Measurements from ENCODE around the gene FADS2. TPM values are rescaled to one million over a fixed set of nuclear protein-coding genes. Genes with fewer than 3 reads are reported as not detected.

Gene FADS2
- total and polyA plus RNA-seq, 9 of the 15 experiments (the other 6 are each of a cell fraction or from before 2014, with no cell fraction given) = 2.9 to 42.8 (median 16.2) TPM

- TF ChIP-seq ZNF395 (CRISPR knock-in tag; IDR thresholded peaks at IDR 0.05) = peak; percentile 90
- peak; percentile 75 for TF ChIP-seq CBFA2T2 (conservative IDR thresholded peaks at IDR 0.05)
- TF ChIP-seq KDM1A (IDR thresholded peaks at IDR 0.05) = no peak; a peak in 1 of 4 replicates
- peak; percentile 99 for TF ChIP-seq NFRKB (IDR thresholded peaks at IDR 0.05; ENCODE audit: low read depth)
- peak; percentile 57 for TF ChIP-seq NFIC (IDR thresholded peaks at IDR 0.05)
- TF ChIP-seq CBFA2T3 (IDR thresholded peaks at IDR 0.05) = peak; percentile 89
- TF ChIP-seq ESRRB (CRISPR knock-in tag; IDR thresholded peaks at IDR 0.05; ENCODE audit: borderline replicate concordance) = 0 out of 2 replicates have a peak, but pooled peaks have one; percentile 54
- TF ChIP-seq GTF2F1 (IDR thresholded peaks at IDR 0.05; ENCODE audit: low read depth, low read length) = peak; percentile 72; the same call in 1 of the 2 replicates
- no peak for TF ChIP-seq ZBTB43 (CRISPR knock-in tag; IDR thresholded peaks at IDR 0.05)
- peak; percentile 63; the same call in 1 of the 2 replicates for TF ChIP-seq STAT5A (IDR thresholded peaks at IDR 0.05; ENCODE audit: borderline replicate concordance, low read length)
- TF ChIP-seq ESRRA (IDR thresholded peaks at IDR 0.05; ENCODE audit: borderline replicate concordance, low read depth) = no peak; the same call in 1 of the 2 replicates
- peak; percentile 79 for TF ChIP-seq RBFOX2 (IDR thresholded peaks at IDR 0.05; ENCODE audit: low read depth, low read length)
- no peak for TF ChIP-seq RFX5 (IDR thresholded peaks at IDR 0.05; ENCODE audit: low read depth, low read length)
- peak in 2 of 3 experiments; percentile 54 to 82 for TF ChIP-seq YY1 (IDR thresholded peaks at IDR 0.05; ENCODE audit: borderline replicate concordance in 1 of 3, control insufficient read depth in 1 of 3, extremely low read depth in 1 of 3, insufficient read depth in 3 of 3, insufficient read length in 1 of 3, insufficient replicate concordance in 2 of 3, low read depth in 1 of 3, low read length in 2 of 3)
- peak; percentile 31; the same call in 1 of the 2 replicates for TF ChIP-seq CTBP1 (IDR thresholded peaks at IDR 0.05; ENCODE audit: borderline replicate concordance)
- TF ChIP-seq MAZ (CRISPR knock-in tag; conservative IDR thresholded peaks at IDR 0.05 in 1 of 2, IDR thresholded peaks at IDR 0.05 in 1 of 2) = peak; percentile 54 to 75; a peak in 3 of 4 replicates
- TF ChIP-seq MCM5 (IDR thresholded peaks at IDR 0.05; ENCODE audit: low read depth) = no peak
- TF ChIP-seq GABPA (tag; conservative IDR thresholded peaks at IDR 0.05; ENCODE audit: low read depth) = peak; percentile 77
- TF ChIP-seq ZC3H8 (IDR thresholded peaks at IDR 0.05) = no peak
- TF ChIP-seq RBM34 (IDR thresholded peaks at IDR 0.05; ENCODE audit: borderline replicate concordance, insufficient read depth, low read length) = no peak
- peak; percentile 68; the same call in 1 of the 2 replicates for TF ChIP-seq LEF1 (IDR thresholded peaks at IDR 0.05)
- TF ChIP-seq NEUROD1 (IDR thresholded peaks at IDR 0.05; ENCODE audit: borderline replicate concordance, low read depth, low read length, partially characterized antibody) = peak; percentile 68
- no peak for TF ChIP-seq SFPQ (IDR thresholded peaks at IDR 0.05; ENCODE audit: low read depth, low read length)
- TF ChIP-seq CSDE1 (IDR thresholded peaks at IDR 0.05) = peak in 1 of 2 experiments; percentile 46; a peak in 1 of 4 replicates
Observed at GRCh38 chr11:61834278-61835048, 6.4 kb downstream of the FADS2 start (continued).
